Measurements from ENCODE around the gene LHFPL6. TPM values are rescaled to one million over a fixed set of nuclear protein-coding genes. Genes with fewer than 3 reads are reported as not detected.

Gene LHFPL6
- total RNA-seq, 1 donor from 2014 or later = 174 TPM

DNA sequence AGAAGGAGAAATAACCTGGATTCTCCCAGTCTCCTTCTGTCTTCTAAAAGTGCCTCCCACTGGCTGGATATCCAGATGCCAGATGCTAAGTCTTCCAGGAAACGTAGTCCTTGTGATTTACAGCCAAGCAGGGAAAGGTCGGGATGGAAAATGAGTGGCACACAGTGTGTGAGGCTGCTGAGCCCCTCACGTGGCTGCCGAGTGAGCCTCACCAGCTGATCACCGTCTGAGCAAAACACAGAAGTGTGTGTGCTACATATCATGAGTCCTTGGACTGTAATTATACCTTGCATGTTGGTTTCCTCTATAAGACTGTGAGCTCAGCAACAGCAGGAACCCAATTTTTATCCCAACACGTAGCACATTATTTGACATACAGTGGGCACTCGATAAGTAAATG lies 15.1 kb downstream of the LHFPL6 start:
- Mint-ChIP-seq H3K9me3 (ENCODE audit: unreplicated experiment) (no peaks in the 10 kb centered on the region), H3K27me3 (ENCODE audit: unreplicated experiment) (no peaks in the 10 kb centered on the region), H3K4me3 (ENCODE audit: unreplicated experiment) (no peak overlapping the region), H3K4me1 (ENCODE audit: unreplicated experiment) (peaks cover 46% of the 10 kb centered on the region), H3K36me3 (ENCODE audit: unreplicated experiment) (peaks cover 14% of the 10 kb centered on the region), H3K27ac (ENCODE audit: unreplicated experiment) (no peak overlapping the region)
- no peak for DNase-seq (ENCODE audit: extremely low spot score, unreplicated experiment)
- no peak for TF ChIP-seq CTCF (IDR thresholded peaks at IDR 0.05)

DNA sequence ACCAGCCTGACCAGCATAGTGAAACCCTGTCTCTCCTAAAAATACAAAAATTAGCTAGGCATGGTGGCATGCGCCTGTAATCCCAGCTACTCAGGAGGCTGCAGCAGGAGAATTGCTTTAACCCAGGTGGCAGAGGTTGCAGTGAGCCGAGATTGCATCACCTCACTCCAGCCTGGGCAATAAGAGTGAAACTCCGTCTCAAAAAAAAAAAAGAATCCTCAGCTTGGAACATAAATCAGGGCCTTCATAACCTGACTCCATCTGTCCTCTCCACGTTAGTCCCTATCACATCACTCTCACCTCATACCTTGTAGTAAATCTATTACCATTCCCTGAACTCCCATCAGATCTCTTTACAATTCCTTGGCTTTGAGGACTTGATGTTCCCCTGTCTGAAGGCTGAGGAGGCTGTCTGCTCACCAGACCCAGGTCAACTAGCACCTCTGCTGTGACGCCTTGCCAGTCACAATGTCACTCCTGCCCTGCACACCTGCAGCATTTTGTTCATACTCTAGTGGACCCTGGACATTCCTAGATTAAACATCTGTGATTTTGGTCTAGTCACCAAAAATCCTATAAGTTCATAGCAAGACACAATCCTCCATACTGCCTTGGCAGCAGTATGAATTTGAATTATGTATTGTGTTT lies 15.9 kb downstream of the LHFPL6 start:
- H3K27ac Mint-ChIP-seq (ENCODE audit: unreplicated experiment) = no peak overlapping the region
- H3K27me3 Mint-ChIP-seq (ENCODE audit: unreplicated experiment) = no peaks in the 10 kb centered on the region
- H3K4me1 Mint-ChIP-seq (ENCODE audit: unreplicated experiment) = peaks cover 50% of the 10 kb centered on the region

GRCh38 chr13:39586151-39586550 lies 16.8 kb downstream of the LHFPL6 start:
- no peak for TF ChIP-seq CTCF (IDR thresholded peaks at IDR 0.05)
- H3K36me3 Mint-ChIP-seq (ENCODE audit: unreplicated experiment) = peaks cover 28% of the 10 kb centered on the region
- peaks cover 5% of the 10 kb centered on the region for H3K9me3 Mint-ChIP-seq (ENCODE audit: unreplicated experiment)
- no peak for DNase-seq (ENCODE audit: extremely low spot score, unreplicated experiment)
- H3K4me3 Mint-ChIP-seq (ENCODE audit: unreplicated experiment) = no peak overlapping the region
- peaks cover 55% of the 10 kb centered on the region for H3K4me1 Mint-ChIP-seq (ENCODE audit: unreplicated experiment)
- H3K27ac Mint-ChIP-seq (ENCODE audit: unreplicated experiment) = no peak overlapping the region
- H3K27me3 Mint-ChIP-seq (ENCODE audit: unreplicated experiment) = no peaks in the 10 kb centered on the region

More for the DNA sequence above, 15.9 kb downstream of the LHFPL6 start:
- DNase-seq (ENCODE audit: extremely low spot score, unreplicated experiment) = no peak
- H3K36me3 Mint-ChIP-seq (ENCODE audit: unreplicated experiment) = peaks cover 20% of the 10 kb centered on the region
- no peak for TF ChIP-seq CTCF (IDR thresholded peaks at IDR 0.05)
- H3K4me3 Mint-ChIP-seq (ENCODE audit: unreplicated experiment) = no peak overlapping the region
- peaks cover 2% of the 10 kb centered on the region for H3K9me3 Mint-ChIP-seq (ENCODE audit: unreplicated experiment)

DNA sequence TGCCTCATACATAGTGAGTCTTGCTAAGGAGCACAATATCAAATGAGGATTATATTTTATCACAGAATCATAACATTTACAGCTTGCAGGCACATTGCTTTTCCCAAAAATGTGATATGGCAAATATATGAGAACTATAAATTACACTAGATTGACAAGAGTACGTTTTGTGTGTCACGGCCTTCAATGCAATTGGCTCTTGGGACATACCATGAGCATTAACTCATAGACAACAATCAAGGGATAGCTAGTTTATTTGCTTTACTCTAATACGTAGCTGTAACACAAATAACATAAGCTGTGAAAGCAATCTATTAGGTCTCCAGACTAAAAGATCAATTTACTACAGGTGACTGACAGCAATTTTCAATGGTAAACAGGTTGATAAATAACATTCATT lies 17.8 kb downstream of the LHFPL6 start:
- Mint-ChIP-seq H3K9me3 (ENCODE audit: unreplicated experiment) (peaks cover 5% of the 10 kb centered on the region), H3K36me3 (ENCODE audit: unreplicated experiment) (peaks cover 29% of the 10 kb centered on the region), H3K4me3 (ENCODE audit: unreplicated experiment) (no peak overlapping the region), H3K27ac (ENCODE audit: unreplicated experiment) (no peak overlapping the region), H3K27me3 (ENCODE audit: unreplicated experiment) (no peaks in the 10 kb centered on the region), H3K4me1 (ENCODE audit: unreplicated experiment) (peaks cover 55% of the 10 kb centered on the region)
- TF ChIP-seq CTCF (IDR thresholded peaks at IDR 0.05) = no peak
- DNase-seq (ENCODE audit: extremely low spot score, unreplicated experiment) = no peak

DNA sequence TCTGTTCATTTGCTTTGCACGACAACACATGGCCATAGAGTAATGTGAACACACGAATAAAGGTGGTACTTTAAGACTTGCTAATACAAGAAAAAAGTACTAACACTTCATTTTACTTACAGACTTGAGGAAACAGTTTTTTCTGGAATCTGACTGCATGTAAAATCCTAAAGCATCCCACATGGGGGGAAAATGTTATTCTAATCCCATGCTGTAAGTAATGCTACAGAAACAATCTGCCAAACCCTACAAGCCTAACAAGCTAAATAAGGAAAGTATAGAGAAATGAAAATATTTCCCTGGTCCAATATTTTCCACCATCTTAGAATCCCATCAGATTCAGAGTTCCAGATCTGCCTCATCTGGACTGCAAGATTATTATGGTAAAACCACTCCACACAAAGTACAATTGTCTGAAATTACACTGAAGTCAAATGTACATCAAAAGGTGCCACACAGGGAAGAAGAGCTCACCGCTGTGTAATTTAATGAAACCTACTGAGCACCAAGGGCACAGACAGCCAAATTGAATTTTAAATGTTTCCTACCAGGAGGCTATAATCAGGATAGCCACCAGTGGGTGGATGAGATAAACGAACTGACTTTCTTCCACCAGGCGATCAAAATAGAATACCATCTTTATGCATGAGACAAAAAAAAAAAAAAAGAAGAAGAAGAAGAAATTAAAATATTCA lies 22.0 kb downstream of the LHFPL6 start:
- H3K9me3 Mint-ChIP-seq (ENCODE audit: unreplicated experiment) = peaks cover 5% of the 10 kb centered on the region
- H3K4me3 Mint-ChIP-seq (ENCODE audit: unreplicated experiment) = no peak overlapping the region
- TF ChIP-seq CTCF (IDR thresholded peaks at IDR 0.05) = no peak
- H3K27ac Mint-ChIP-seq (ENCODE audit: unreplicated experiment) = peak overlapping the region; percentile 52
- DNase-seq (ENCODE audit: extremely low spot score, unreplicated experiment) = no peak
- H3K27me3 Mint-ChIP-seq (ENCODE audit: unreplicated experiment) = no peaks in the 10 kb centered on the region
- H3K4me1 Mint-ChIP-seq (ENCODE audit: unreplicated experiment) = peaks cover 71% of the 10 kb centered on the region
- peaks cover 23% of the 10 kb centered on the region for H3K36me3 Mint-ChIP-seq (ENCODE audit: unreplicated experiment)

Data from osteocyte (in vitro differentiated cells).